Activated CD4-positive, alpha-beta T cell treated with anti-CD3 and anti-CD28 coated beads for 4 hours (primary cell): Measurements from ENCODE around the gene LTBP1.
"Not testable (repeated sequence)": the region's sequence is repeated elsewhere in the genome, so short reads cannot be mapped to it uniquely, and the experiment has no call there.

Experiments
- DNase-seq, 2 donors: peaks; one replicate each; pipeline ENCODE4 v3.0.0-alpha.2; 2020

Gene LTBP1

GRCh38 chr2:33047939-33048338 is 101.2 kb downstream of the LTBP1 start:
- DNase-seq = no peak

- no peak for DNase-seq
Observed at GRCh38 chr2:33051586-33052360, 105.0 kb downstream of the LTBP1 start.

GRCh38 chr2:33052361-33052735 is 105.6 kb downstream of the LTBP1 start:
- no peak for DNase-seq

GRCh38 chr2:33052795-33053194 is 106.0 kb downstream of the LTBP1 start:
- DNase-seq = not testable (repeated sequence)

- DNase-seq = no peak
Observed at GRCh38 chr2:33056170-33056569, 109.4 kb downstream of the LTBP1 start.

GRCh38 chr2:33057307-33058028 is 110.7 kb downstream of the LTBP1 start:
- DNase-seq = not testable (repeated sequence)

- no peak for DNase-seq
Observed at GRCh38 chr2:33058716-33059470, 112.1 kb downstream of the LTBP1 start.

- DNase-seq = no peak
Observed at GRCh38 chr2:33059471-33060156, 112.9 kb downstream of the LTBP1 start.

GRCh38 chr2:33060405-33060804 is 113.7 kb downstream of the LTBP1 start:
- no peak for DNase-seq

- DNase-seq = no peak
Observed at GRCh38 chr2:33062665-33063250, 116.0 kb downstream of the LTBP1 start.

GRCh38 chr2:33064349-33064801 is 117.6 kb downstream of the LTBP1 start:
- DNase-seq = no peak

- DNase-seq = no peak
Observed at GRCh38 chr2:33067598-33067997, 120.8 kb downstream of the LTBP1 start.

- DNase-seq = no peak
Observed at GRCh38 chr2:33068261-33068660, 121.5 kb downstream of the LTBP1 start.

- no peak for DNase-seq
Observed at GRCh38 chr2:33069894-33070651, 123.3 kb downstream of the LTBP1 start.

- DNase-seq = no peak
Observed at GRCh38 chr2:33071591-33071990, 124.8 kb downstream of the LTBP1 start.

GRCh38 chr2:33072614-33073013 is 125.9 kb downstream of the LTBP1 start:
- DNase-seq = no peak

- DNase-seq = no peak
Observed at GRCh38 chr2:33073018-33073417, 126.3 kb downstream of the LTBP1 start.

GRCh38 chr2:33074197-33074596 is 127.4 kb downstream of the LTBP1 start:
- DNase-seq = no peak

GRCh38 chr2:33077311-33077710 is 130.6 kb downstream of the LTBP1 start:
- DNase-seq = no peak

GRCh38 chr2:33077844-33078243 is 131.1 kb downstream of the LTBP1 start:
- no peak for DNase-seq

GRCh38 chr2:33081691-33082090 is 134.9 kb downstream of the LTBP1 start:
- DNase-seq = no peak
